Measurements from ENCODE around the gene CNOT10. TPM values are rescaled to one million over a fixed set of nuclear protein-coding genes. Genes with fewer than 3 reads are reported as not detected.

CNOT10 gene
- total and polyA plus RNA-seq, 4 donors, result 10.0 to 38.3 (median 29.0) TPM

- DNase-seq (no peak), ATAC-seq (ENCODE audit: low FRiP score) (no peak)
- no peak overlapping the region for H3K4me3 ChIP-seq (ENCODE audit: low read length in 2 of 2)
- WGBS, 2 donors, result 63 to 67% methylated on average over 12 of the region's 12 CpGs
- intact Hi-C loops (cut with DNase I), result no loop called here
- H3K36me3 ChIP-seq (ENCODE audit: control insufficient read depth in 1 of 2, insufficient read depth in 2 of 2, low read length in 1 of 2), result no peaks in the 10 kb centered on the region
- H3K4me1 ChIP-seq (ENCODE audit: control insufficient read depth in 1 of 2, insufficient read depth in 2 of 2, low read length in 2 of 2), result no peaks in the 10 kb centered on the region
- no peaks in the 10 kb centered on the region for H3K27me3 ChIP-seq (ENCODE audit: control insufficient read depth in 1 of 2, insufficient read depth in 2 of 2, low read length in 1 of 2)
- H3K9me3 ChIP-seq (ENCODE audit: control insufficient read depth, low read length), result no peaks in the 10 kb centered on the region
- no peak overlapping the region for H3K27ac ChIP-seq (ENCODE audit: low read depth in 1 of 2, low read length in 2 of 2)
These were observed 136.1 kb downstream of the CNOT10 start for GRCh38 chr3:32820971-32821685.

DNA sequence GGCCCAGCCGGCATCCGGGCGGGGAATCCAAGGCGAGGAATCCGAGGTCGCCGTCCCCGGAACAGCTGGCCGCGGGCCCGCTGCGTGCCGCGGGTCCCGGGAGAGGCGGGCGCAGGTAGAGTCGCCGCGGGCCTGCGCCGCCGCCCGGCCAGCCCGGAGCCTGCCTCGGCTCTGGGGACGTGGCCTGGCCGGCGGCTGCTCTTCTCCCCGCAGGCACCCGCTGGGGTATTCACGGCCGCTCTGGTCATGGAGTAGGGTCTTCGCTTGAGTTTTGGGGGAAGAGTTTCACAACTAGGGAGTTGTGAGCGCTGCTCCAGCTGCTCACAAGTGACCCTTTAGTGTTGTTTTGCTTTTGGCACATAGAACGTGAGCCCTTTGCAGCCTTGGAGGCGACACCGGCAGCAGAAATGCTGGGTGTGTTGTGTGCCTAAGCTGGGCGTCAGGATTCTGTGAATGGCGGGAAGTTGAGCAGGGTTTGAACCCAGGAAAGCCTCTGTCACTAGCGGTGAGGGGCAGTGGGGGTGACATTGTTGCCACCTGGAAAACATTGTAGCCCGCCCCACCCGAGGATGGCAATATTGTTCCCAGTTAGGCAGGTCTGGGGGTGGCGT lies 136.8 kb downstream of the CNOT10 start:
- Histone ChIP-seq H3K36me3 (ENCODE audit: control insufficient read depth in 1 of 2, insufficient read depth in 2 of 2, low read length in 1 of 2) (no peaks in the 10 kb centered on the region), H3K27me3 (ENCODE audit: control insufficient read depth in 1 of 2, insufficient read depth in 2 of 2, low read length in 1 of 2) (no peaks in the 10 kb centered on the region), H3K4me3 (ENCODE audit: low read length in 2 of 2) (no peak overlapping the region), H3K4me1 (ENCODE audit: control insufficient read depth in 1 of 2, insufficient read depth in 2 of 2, low read length in 2 of 2) (no peaks in the 10 kb centered on the region), H3K27ac (ENCODE audit: low read depth in 1 of 2, low read length in 2 of 2) (no peak overlapping the region), H3K9me3 (ENCODE audit: control insufficient read depth, low read length) (no peaks in the 10 kb centered on the region)
- DNase-seq (no peak), ATAC-seq (ENCODE audit: low FRiP score) (no peak)
- intact Hi-C loops (cut with DNase I), result no loop called here
- WGBS, 2 donors, result 14 to 20% methylated on average over 44 of the region's 44 CpGs

GRCh38 chr3:32822609-32823498 lies 137.9 kb downstream of the CNOT10 start:
- 95 to 97% methylated on average over 5 of the region's 5 CpGs for WGBS, 2 donors
- no peak for DNase-seq
- Histone ChIP-seq H3K4me1 (ENCODE audit: control insufficient read depth in 1 of 2, insufficient read depth in 2 of 2, low read length in 2 of 2) (no peaks in the 10 kb centered on the region), H3K4me3 (ENCODE audit: low read length in 2 of 2) (no peak overlapping the region), H3K9me3 (ENCODE audit: control insufficient read depth, low read length) (no peaks in the 10 kb centered on the region), H3K27me3 (ENCODE audit: control insufficient read depth in 1 of 2, insufficient read depth in 2 of 2, low read length in 1 of 2) (no peaks in the 10 kb centered on the region), H3K36me3 (ENCODE audit: control insufficient read depth in 1 of 2, insufficient read depth in 2 of 2, low read length in 1 of 2) (no peaks in the 10 kb centered on the region), H3K27ac (ENCODE audit: low read depth in 1 of 2, low read length in 2 of 2) (no peak overlapping the region)
- no peak for ATAC-seq (ENCODE audit: low FRiP score)
- intact Hi-C loops (cut with DNase I), result no loop called here

Other genes starting within 250 kb of the CNOT10 start
- gene CMTM6, start 182.3 kb upstream of the CNOT10 start, total RNA-seq, result 10 to 100 TPM; 31.8 to 32.1 TPM
- gene CMTM6, start 182.3 kb upstream of the CNOT10 start, polyA plus RNA-seq, result 10 to 100 TPM; 19.0 to 19.9 TPM
- gene DYNC1LI1, start 114.3 kb upstream of the CNOT10 start, total RNA-seq, result 10 to 100 TPM; 32.2 to 39.3 TPM
- gene DYNC1LI1, start 114.3 kb upstream of the CNOT10 start, polyA plus RNA-seq, result 10 to 100 TPM; 26.7 to 29.7 TPM
- gene TRIM71, start 132.8 kb downstream of the CNOT10 start, total RNA-seq, result not detected
- not detected for gene TRIM71, start 132.8 kb downstream of the CNOT10 start, polyA plus RNA-seq